Liver (tissue), 9 donors: Measurements from ENCODE around the gene UCP2. TPM values are rescaled to one million over a fixed set of nuclear protein-coding genes. Genes with fewer than 3 reads are reported as not detected.

Experiments used
- DNase-seq: peaks from one replicate; pipeline ENCODE4 v3.0.0-alpha.2; 2017; ENCODE audit warnings: low spot score
- H3K27ac ChIP-seq, 2 donors: one replicate each; pipeline ENCODE4 v1.7.0; 2013; ENCODE audit warnings: inconsistent platforms in 2 of 2, low read length in 2 of 2, control low read depth in 1 of 2, low read depth in 1 of 2, mild to moderate bottlenecking in 1 of 2
- H3K27me3 ChIP-seq, 4 donors: one replicate each; pipeline versions ENCODE4 v1.6.1 to v1.7.0; 2013; ENCODE audit warnings: low read length in 3 of 4, inconsistent platforms in 1 of 4, mild to moderate bottlenecking in 1 of 4, moderate library complexity in 1 of 4; ENCODE audit not compliant: control insufficient read depth in 4 of 4, insufficient read depth in 4 of 4
- H3K36me3 ChIP-seq, 4 donors: one replicate each; pipeline versions ENCODE4 v1.6.1 to v1.7.0; 2013; ENCODE audit warnings: low read length in 3 of 4, mild to moderate bottlenecking in 3 of 4, low read depth in 1 of 4, moderate library complexity in 1 of 4; ENCODE audit not compliant: control insufficient read depth in 4 of 4, insufficient read depth in 3 of 4
- H3K4me1 ChIP-seq, 4 donors: one replicate each; pipeline versions ENCODE4 v1.6.1 to v1.7.0; 2013; ENCODE audit warnings: low read length in 3 of 4, mild to moderate bottlenecking in 3 of 4, moderate library complexity in 1 of 4; ENCODE audit not compliant: control insufficient read depth in 4 of 4, insufficient read depth in 4 of 4
- H3K4me3 ChIP-seq, 3 donors: one replicate each; pipeline versions ENCODE4 v1.6.1 to v1.7.0; 2013; ENCODE audit warnings: low read length in 3 of 3, control low read depth in 1 of 3, low read depth in 1 of 3, mild to moderate bottlenecking in 1 of 3
- H3K9ac ChIP-seq, 2 donors: one replicate each; pipeline ENCODE4 v1.7.0; 2013; ENCODE audit warnings: low read length in 2 of 2, mild to moderate bottlenecking in 2 of 2, moderate library complexity in 2 of 2, control low read depth in 1 of 2, low read depth in 1 of 2
- H3K9me3 ChIP-seq, 4 donors: one replicate each; pipeline versions ENCODE4 v1.6.1 to v1.7.0; 2013; ENCODE audit warnings: low read length in 3 of 4; ENCODE audit not compliant: control insufficient read depth in 4 of 4
- ATF3 ChIP-seq: IDR thresholded peaks from 2 replicates; pipeline ENCODE4 v1.6.1; 2016; ENCODE audit warnings: antibody characterized with exemption
- EGR1 ChIP-seq, 2 donors: IDR thresholded peaks; 2 replicates each; pipeline ENCODE4 v1.6.1; 2016 to 2018; ENCODE audit warnings: antibody characterized with exemption in 2 of 2, low read depth in 2 of 2
- FOXA1 ChIP-seq: IDR thresholded peaks from 2 replicates; pipeline ENCODE4 v1.6.1; 2016; ENCODE audit warnings: antibody characterized with exemption
- FOXA2 ChIP-seq: IDR thresholded peaks from 2 replicates; pipeline ENCODE4 v1.6.1; 2016; ENCODE audit warnings: antibody characterized with exemption
- GABPA ChIP-seq, 2 donors: IDR thresholded peaks in 1 of 2; conservative IDR thresholded peaks in 1 of 2; 2 replicates each; pipeline ENCODE4 v1.6.1; 2016; ENCODE audit warnings: antibody characterized with exemption in 2 of 2, mild to moderate bottlenecking in 1 of 2, moderate library complexity in 1 of 2
- HNF4A ChIP-seq, 2 donors: conservative IDR thresholded peaks; 2 replicates each; pipeline ENCODE4 v1.6.1; 2016; ENCODE audit warnings: antibody characterized with exemption in 2 of 2, mild to moderate bottlenecking in 2 of 2
- HNF4G ChIP-seq: IDR thresholded peaks from 2 replicates; pipeline ENCODE4 v1.6.1; 2016; ENCODE audit warnings: antibody characterized with exemption
- JUND ChIP-seq, 2 donors: IDR thresholded peaks; 2 replicates each; pipeline ENCODE4 v1.6.1; 2016; ENCODE audit warnings: antibody characterized with exemption in 2 of 2
- RAD21 ChIP-seq, 2 donors: IDR thresholded peaks; 2 replicates each; pipeline ENCODE4 v1.6.1; 2016; ENCODE audit warnings: antibody characterized with exemption in 2 of 2, mild to moderate bottlenecking in 2 of 2
- REST ChIP-seq: IDR thresholded peaks from 2 replicates; pipeline ENCODE4 v1.6.1; 2016; ENCODE audit warnings: antibody characterized with exemption, mild to moderate bottlenecking
- RXRA ChIP-seq, 2 donors: IDR thresholded peaks; 2 replicates each; pipeline ENCODE4 v1.6.1; 2017 to 2018; ENCODE audit warnings: antibody characterized with exemption in 2 of 2, mild to moderate bottlenecking in 1 of 2
- SP1 ChIP-seq: IDR thresholded peaks from 2 replicates; pipeline ENCODE4 v1.6.1; 2018; ENCODE audit warnings: antibody characterized with exemption, mild to moderate bottlenecking
- TAF1 ChIP-seq: conservative IDR thresholded peaks from 2 replicates; pipeline ENCODE4 v1.6.1; 2016; ENCODE audit warnings: antibody characterized with exemption, mild to moderate bottlenecking
- YY1 ChIP-seq: IDR thresholded peaks from 2 replicates; pipeline ENCODE4 v1.6.1; 2016; ENCODE audit warnings: antibody characterized with exemption, mild to moderate bottlenecking
- ZBTB33 ChIP-seq: IDR thresholded peaks from 2 replicates; pipeline ENCODE4 v1.6.1; 2016; ENCODE audit warnings: antibody characterized with exemption
- WGBS: extraction: QIAGEN DNeasy Blood & Tissue Kit; methylation state at CpG from one replicate; pipeline ENCODE4 v1.1.7; 2013; 5-methylcytosine and 5-hydroxymethylcytosine counted together
- polyA plus RNA-seq, 2 donors: library from polyadenylated mRNA; stranded (reverse) in 1 of 2; unstranded in 1 of 2; fragments of 200-250 nt in 1 of 2; fragments of >200 nt in 1 of 2; fragmentation: Nextera tagmentation in 1 of 2; extraction: Ambion mirVana in 1 of 2; gene quantifications; one replicate each; pipeline versions ENCODE4 v1.2.1 to v1.2.3, GENCODE V29; 2013 to 2015
- total RNA-seq, 2 donors: library from RNA; depleted of rRNA; stranded (reverse); fragments of >200 nt; gene quantifications; one replicate each; pipeline ENCODE4 v1.2.3, GENCODE V29; 2014
- TF ChIP-seq, protein P1 (sequence below): fragments of 150-350 bp; IDR thresholded peaks from 2 replicates; pipeline ENCODE4 v1.5.1; 2017; ENCODE audit warnings: improper control_type of control experiment, low read depth, low read length; ENCODE audit not compliant: missing input control
- donor health status: healthy.
- donor health status: healthy.
- donor health status: healthy.
- donor health status: healthy.
- donor health status: healthy.

Gene UCP2
- total and polyA plus RNA-seq, 4 donors = 10.4 to 137 (median 13.6) TPM

DNA sequence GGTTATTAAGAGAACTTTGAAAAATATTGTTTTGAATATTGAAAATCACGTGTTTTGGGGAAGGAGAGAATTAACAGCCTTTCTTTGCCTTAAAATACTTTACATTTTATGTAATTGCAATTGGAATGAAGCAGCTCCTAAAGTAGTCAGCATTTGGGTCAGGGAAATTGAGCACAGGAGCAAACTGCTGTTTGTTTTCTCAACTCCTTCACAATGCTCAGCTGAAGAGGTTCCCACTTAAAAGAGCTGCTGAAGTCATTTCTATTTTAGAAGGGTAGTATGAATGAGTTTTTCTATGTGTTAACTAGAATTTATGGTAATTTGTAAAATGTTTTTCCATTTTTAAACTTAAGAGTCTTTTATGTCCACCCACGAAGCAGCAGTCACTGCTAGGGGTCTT, 8.1 kb upstream of the UCP2 start:
- Histone ChIP-seq H3K9me3 (no peaks in the 10 kb centered on the region), H3K9ac (no peak overlapping the region), H3K4me3 (no peak overlapping the region), H3K4me1 (no peaks in the 10 kb centered on the region), H3K27ac (no peak overlapping the region), H3K36me3 (no peaks in the 10 kb centered on the region), H3K27me3 (no peaks in the 10 kb centered on the region)
- DNase-seq = no peak
- WGBS = 86% methylated on average over 2 of the region's 2 CpGs
- TF ChIP-seq FOXA2 (no peak), EGR1 (IDR thresholded peaks at IDR 0.05; ENCODE audit: low read depth in 2 of 2) (no peak), RAD21 (IDR thresholded peaks at IDR 0.05) (no peak), JUND (IDR thresholded peaks at IDR 0.05) (no peak), FOXA1 (no peak), SP1 (no peak)

DNA sequence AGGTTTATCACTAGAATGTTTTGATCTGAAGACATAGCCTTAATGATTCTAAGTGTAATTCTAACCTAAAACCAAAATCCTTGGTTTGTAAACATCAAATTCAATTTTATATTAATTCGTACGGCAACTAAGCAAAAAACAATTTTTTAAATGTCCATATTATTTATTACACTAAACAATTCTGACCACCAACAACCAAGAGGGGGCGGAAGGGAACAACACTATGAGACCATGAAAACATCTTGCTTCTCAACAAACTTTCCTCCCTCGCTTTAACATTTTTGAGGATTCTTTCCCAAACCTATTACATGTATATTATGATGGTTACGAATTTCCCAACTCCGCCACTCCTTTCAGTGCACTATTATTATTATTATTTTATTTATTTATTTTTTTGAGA, 6.5 kb upstream of the UCP2 start:
- TF ChIP-seq GABPA (IDR thresholded peaks at IDR 0.05 in 1 of 2, conservative IDR thresholded peaks at IDR 0.05 in 1 of 2) = no peak
- TF ChIP-seq TAF1 = no peak
- no peak for TF ChIP-seq ZBTB33
- no peak for TF ChIP-seq RXRA (IDR thresholded peaks at IDR 0.05)
- no peak for TF ChIP-seq SP1
- TF ChIP-seq, protein P1, sequence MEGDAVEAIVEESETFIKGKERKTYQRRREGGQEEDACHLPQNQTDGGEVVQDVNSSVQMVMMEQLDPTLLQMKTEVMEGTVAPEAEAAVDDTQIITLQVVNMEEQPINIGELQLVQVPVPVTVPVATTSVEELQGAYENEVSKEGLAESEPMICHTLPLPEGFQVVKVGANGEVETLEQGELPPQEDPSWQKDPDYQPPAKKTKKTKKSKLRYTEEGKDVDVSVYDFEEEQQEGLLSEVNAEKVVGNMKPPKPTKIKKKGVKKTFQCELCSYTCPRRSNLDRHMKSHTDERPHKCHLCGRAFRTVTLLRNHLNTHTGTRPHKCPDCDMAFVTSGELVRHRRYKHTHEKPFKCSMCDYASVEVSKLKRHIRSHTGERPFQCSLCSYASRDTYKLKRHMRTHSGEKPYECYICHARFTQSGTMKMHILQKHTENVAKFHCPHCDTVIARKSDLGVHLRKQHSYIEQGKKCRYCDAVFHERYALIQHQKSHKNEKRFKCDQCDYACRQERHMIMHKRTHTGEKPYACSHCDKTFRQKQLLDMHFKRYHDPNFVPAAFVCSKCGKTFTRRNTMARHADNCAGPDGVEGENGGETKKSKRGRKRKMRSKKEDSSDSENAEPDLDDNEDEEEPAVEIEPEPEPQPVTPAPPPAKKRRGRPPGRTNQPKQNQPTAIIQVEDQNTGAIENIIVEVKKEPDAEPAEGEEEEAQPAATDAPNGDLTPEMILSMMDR = no peak
- TF ChIP-seq REST = no peak
- no peak for TF ChIP-seq HNF4G
- TF ChIP-seq FOXA2 = no peak
- TF ChIP-seq YY1 = no peak
- no peak for TF ChIP-seq EGR1 (IDR thresholded peaks at IDR 0.05; ENCODE audit: low read depth in 2 of 2)
- TF ChIP-seq HNF4A (conservative IDR thresholded peaks at IDR 0.05) = no peak
- no peak for TF ChIP-seq ATF3
- no peak for TF ChIP-seq RAD21 (IDR thresholded peaks at IDR 0.05)
- Histone ChIP-seq H3K27ac (no peak overlapping the region), H3K27me3 (no peaks in the 10 kb centered on the region), H3K4me1 (no peaks in the 10 kb centered on the region), H3K9ac (no peak overlapping the region), H3K4me3 (no peak overlapping the region), H3K36me3 (no peaks in the 10 kb centered on the region), H3K9me3 (no peaks in the 10 kb centered on the region)
- WGBS = 95% methylated on average over 6 of the region's 6 CpGs
- no peak for DNase-seq
